Measurements from ENCODE around the gene SLC25A33. TPM values are rescaled to one million over a fixed set of nuclear protein-coding genes. Genes with fewer than 3 reads are reported as not detected.

The SLC25A33 gene
- total RNA-seq, 4 donors from 2014 or later = 2.5 to 5.5 (median 2.9) TPM

- H3K27me3 ChIP-seq = no peaks in the 10 kb centered on the region
- no peak for DNase-seq
- no peak overlapping the region for H3K4me3 ChIP-seq
- peaks cover 0 to 51% (median 0%) of the 10 kb centered on the region in 3 donors for H3K36me3 ChIP-seq
- no peaks in the 10 kb centered on the region for H3K4me1 ChIP-seq
- H3K27ac ChIP-seq = no peak overlapping the region
- TF ChIP-seq POLR2A (IDR thresholded peaks at IDR 0.05) = no peak
- TF ChIP-seq CTCF (IDR thresholded peaks at IDR 0.05) = no peak
- H3K9me3 ChIP-seq = no peaks in the 10 kb centered on the region
These were observed 62.9 kb downstream of the SLC25A33 start for GRCh38 chr1:9601942-9602793.

- Histone ChIP-seq H3K36me3 (peaks cover 0 to 50% (median 0%) of the 10 kb centered on the region in 3 donors), H3K27me3 (no peaks in the 10 kb centered on the region), H3K4me3 (no peak overlapping the region), H3K4me1 (no peaks in the 10 kb centered on the region), H3K9me3 (no peaks in the 10 kb centered on the region), H3K27ac (no peak overlapping the region)
- no peak for DNase-seq
- no peak for TF ChIP-seq CTCF (IDR thresholded peaks at IDR 0.05)
- TF ChIP-seq POLR2A (IDR thresholded peaks at IDR 0.05) = no peak
These were observed 63.5 kb downstream of the SLC25A33 start for GRCh38 chr1:9602794-9603167.

- Histone ChIP-seq H3K36me3 (peaks cover 0 to 47% (median 0%) of the 10 kb centered on the region in 3 donors), H3K4me3 (no peak overlapping the region), H3K4me1 (no peaks in the 10 kb centered on the region), H3K27ac (no peak overlapping the region), H3K27me3 (no peaks in the 10 kb centered on the region), H3K9me3 (no peaks in the 10 kb centered on the region)
- no peak for TF ChIP-seq POLR2A (IDR thresholded peaks at IDR 0.05)
- TF ChIP-seq CTCF (IDR thresholded peaks at IDR 0.05) = no peak
- no peak for DNase-seq
These were observed 64.0 kb downstream of the SLC25A33 start for GRCh38 chr1:9603307-9603706.

- Histone ChIP-seq H3K4me3 (no peak overlapping the region), H3K9me3 (no peaks in the 10 kb centered on the region), H3K27me3 (no peaks in the 10 kb centered on the region), H3K27ac (no peak overlapping the region), H3K36me3 (peaks cover 0 to 42% (median 0%) of the 10 kb centered on the region in 3 donors), H3K4me1 (no peaks in the 10 kb centered on the region)
- TF ChIP-seq POLR2A (IDR thresholded peaks at IDR 0.05) = no peak
- no peak for TF ChIP-seq CTCF (IDR thresholded peaks at IDR 0.05)
- no peak for DNase-seq
These were observed 64.8 kb downstream of the SLC25A33 start for GRCh38 chr1:9603766-9604753.

- H3K36me3 ChIP-seq = peaks cover 0 to 42% (median 0%) of the 10 kb centered on the region in 3 donors
- H3K9me3 ChIP-seq = no peaks in the 10 kb centered on the region
- H3K27ac ChIP-seq = no peak overlapping the region
- H3K4me1 ChIP-seq = no peaks in the 10 kb centered on the region
- no peaks in the 10 kb centered on the region for H3K27me3 ChIP-seq
- H3K4me3 ChIP-seq = no peak overlapping the region
- no peak for DNase-seq
- TF ChIP-seq POLR2A (IDR thresholded peaks at IDR 0.05) (no peak), CTCF (IDR thresholded peaks at IDR 0.05) (no peak)
These were observed 65.6 kb downstream of the SLC25A33 start for GRCh38 chr1:9604836-9605235.

Measured in Peyer's patch (tissue), 4 donors.